ENCODE measurements around the gene PDGFC. TPM values are rescaled to one million over a fixed set of nuclear protein-coding genes. Genes with fewer than 3 reads are reported as not detected.
A peak's percentile ranks its signal among the peaks of the same experiment; 100 is the strongest.
"Not testable (repeated sequence)": the region's sequence is repeated elsewhere in the genome, so short reads cannot be mapped to it uniquely, and the experiment has no call there.

The PDGFC gene
- total RNA-seq, 1 donor from 2014 or later: 82.5 TPM

GRCh38 chr4:156933633-156934258 lies 37.9 kb downstream of the PDGFC start:
- TF ChIP-seq, protein P1, sequence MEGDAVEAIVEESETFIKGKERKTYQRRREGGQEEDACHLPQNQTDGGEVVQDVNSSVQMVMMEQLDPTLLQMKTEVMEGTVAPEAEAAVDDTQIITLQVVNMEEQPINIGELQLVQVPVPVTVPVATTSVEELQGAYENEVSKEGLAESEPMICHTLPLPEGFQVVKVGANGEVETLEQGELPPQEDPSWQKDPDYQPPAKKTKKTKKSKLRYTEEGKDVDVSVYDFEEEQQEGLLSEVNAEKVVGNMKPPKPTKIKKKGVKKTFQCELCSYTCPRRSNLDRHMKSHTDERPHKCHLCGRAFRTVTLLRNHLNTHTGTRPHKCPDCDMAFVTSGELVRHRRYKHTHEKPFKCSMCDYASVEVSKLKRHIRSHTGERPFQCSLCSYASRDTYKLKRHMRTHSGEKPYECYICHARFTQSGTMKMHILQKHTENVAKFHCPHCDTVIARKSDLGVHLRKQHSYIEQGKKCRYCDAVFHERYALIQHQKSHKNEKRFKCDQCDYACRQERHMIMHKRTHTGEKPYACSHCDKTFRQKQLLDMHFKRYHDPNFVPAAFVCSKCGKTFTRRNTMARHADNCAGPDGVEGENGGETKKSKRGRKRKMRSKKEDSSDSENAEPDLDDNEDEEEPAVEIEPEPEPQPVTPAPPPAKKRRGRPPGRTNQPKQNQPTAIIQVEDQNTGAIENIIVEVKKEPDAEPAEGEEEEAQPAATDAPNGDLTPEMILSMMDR (IDR thresholded peaks at IDR 0.05; ENCODE audit: insufficient read depth, low read length, poor library complexity, severe bottlenecking): no peak
- H3K36me3 ChIP-seq (ENCODE audit: control insufficient read depth, insufficient read depth, low read length): no peaks in the 10 kb centered on the region
- H3K4me3 ChIP-seq (ENCODE audit: low read depth, low read length): no peak overlapping the region
- H3K27me3 ChIP-seq (ENCODE audit: control insufficient read depth, insufficient read depth, low read length): no peaks in the 10 kb centered on the region
- DNase-seq (ENCODE audit: low read depth): peak; percentile 91

GRCh38 chr4:156932360-156932759 lies 39.2 kb downstream of the PDGFC start:
- not testable (repeated sequence) for H3K27me3 ChIP-seq (ENCODE audit: control insufficient read depth, insufficient read depth, low read length); DNase-seq (ENCODE audit: low read depth); H3K4me3 ChIP-seq (ENCODE audit: low read depth, low read length); H3K36me3 ChIP-seq (ENCODE audit: control insufficient read depth, insufficient read depth, low read length)

DNA sequence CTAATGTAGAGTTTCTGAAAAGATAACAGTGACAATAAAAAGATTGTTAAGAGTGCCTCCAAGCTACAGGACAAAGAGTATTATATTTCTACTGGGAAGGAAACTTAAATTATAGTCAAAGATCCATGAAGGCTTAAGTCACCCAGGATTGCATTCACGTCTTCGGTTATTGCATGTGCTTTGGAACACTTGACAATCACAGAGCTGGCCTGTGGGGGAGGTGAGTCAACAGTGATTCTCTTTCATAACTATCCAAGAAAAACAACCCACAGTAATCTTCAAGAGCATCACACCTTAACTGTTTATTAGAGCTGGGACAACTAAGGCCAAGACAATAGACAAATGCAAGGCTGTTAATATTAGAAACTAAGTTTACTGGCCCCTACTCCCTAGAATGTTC lies 40.3 kb downstream of the PDGFC start:
- DNase-seq (ENCODE audit: low read depth): peak; percentile 78

GRCh38 chr4:156929386-156930105 lies 42.1 kb downstream of the PDGFC start:
- TF ChIP-seq, protein P1 (IDR thresholded peaks at IDR 0.05; ENCODE audit: insufficient read depth, low read length, poor library complexity, severe bottlenecking): no peak
- Histone ChIP-seq H3K36me3 (ENCODE audit: control insufficient read depth, insufficient read depth, low read length) (no peaks in the 10 kb centered on the region), H3K4me3 (ENCODE audit: low read depth, low read length) (no peak overlapping the region), H3K27me3 (ENCODE audit: control insufficient read depth, insufficient read depth, low read length) (no peaks in the 10 kb centered on the region)
- DNase-seq (ENCODE audit: low read depth): no peak

More for the DNA sequence above, 40.3 kb downstream of the PDGFC start:
- H3K4me3 ChIP-seq (ENCODE audit: low read depth, low read length): no peak overlapping the region
- no peaks in the 10 kb centered on the region for H3K36me3 ChIP-seq (ENCODE audit: control insufficient read depth, insufficient read depth, low read length)
- TF ChIP-seq, protein P1 (IDR thresholded peaks at IDR 0.05; ENCODE audit: insufficient read depth, low read length, poor library complexity, severe bottlenecking): no peak
- no peaks in the 10 kb centered on the region for H3K27me3 ChIP-seq (ENCODE audit: control insufficient read depth, insufficient read depth, low read length)

GRCh38 chr4:156924774-156925315 lies 46.8 kb downstream of the PDGFC start:
- TF ChIP-seq, protein P1 (IDR thresholded peaks at IDR 0.05; ENCODE audit: insufficient read depth, low read length, poor library complexity, severe bottlenecking): no peak
- Histone ChIP-seq H3K27me3 (ENCODE audit: control insufficient read depth, insufficient read depth, low read length) (no peaks in the 10 kb centered on the region), H3K4me3 (ENCODE audit: low read depth, low read length) (no peak overlapping the region), H3K36me3 (ENCODE audit: control insufficient read depth, insufficient read depth, low read length) (no peaks in the 10 kb centered on the region)
- no peak for DNase-seq (ENCODE audit: low read depth)

DNA sequence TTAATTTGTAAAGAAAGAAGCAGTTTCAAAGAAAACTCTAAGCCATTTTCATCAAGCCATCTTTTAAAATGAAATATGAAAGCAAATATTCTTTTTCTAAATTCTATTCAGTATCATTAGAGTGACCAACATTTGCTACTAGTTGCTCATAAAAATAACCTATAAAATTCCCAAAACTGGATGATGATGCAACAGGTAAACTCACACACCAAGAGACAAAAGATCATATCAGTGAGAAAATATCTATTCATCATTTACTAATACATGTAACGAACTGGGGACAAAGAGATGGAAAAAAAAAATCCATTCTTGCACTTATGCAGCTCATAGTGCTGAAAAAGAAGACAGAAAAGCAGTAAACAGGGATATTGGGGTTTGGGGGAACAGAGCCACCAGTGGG lies 48.1 kb downstream of the PDGFC start:
- DNase-seq (ENCODE audit: low read depth): no peak
- Histone ChIP-seq H3K4me3 (ENCODE audit: low read depth, low read length) (no peak overlapping the region), H3K27me3 (ENCODE audit: control insufficient read depth, insufficient read depth, low read length) (no peaks in the 10 kb centered on the region), H3K36me3 (ENCODE audit: control insufficient read depth, insufficient read depth, low read length) (no peaks in the 10 kb centered on the region)
- TF ChIP-seq, protein P1 (IDR thresholded peaks at IDR 0.05; ENCODE audit: insufficient read depth, low read length, poor library complexity, severe bottlenecking): no peak
